Adrenal gland (tissue), 5 donors: ENCODE results near the gene SARNP.

Source experiments
- POLR2A ChIP-seq, 2 donors: fragments of 450-650 bp; IDR thresholded peaks; one replicate each; pipeline ENCODE4 v1.6.1; 2017; ENCODE audit warnings: antibody characterized with exemption in 2 of 2, mild to moderate bottlenecking in 2 of 2, moderate library complexity in 1 of 2
- TF ChIP-seq, protein P1 (sequence below), 6 experiments: fragments of 450-650 bp in 4 of 6; fragments of 200-600 bp in 2 of 6; sonication (generic) in 1 of 6; IDR thresholded peaks; 1 replicate in 5 of 6; 2 replicates in 1 of 6; pipeline versions ENCODE4 v1.5.1 to v1.8.0; 2016 to 2021; ENCODE audit warnings: antibody characterized with exemption in 6 of 6, mild to moderate bottlenecking in 2 of 6, moderate library complexity in 1 of 6
- donor health status: DM: no; HTN: no; CAD: no.

DNA sequence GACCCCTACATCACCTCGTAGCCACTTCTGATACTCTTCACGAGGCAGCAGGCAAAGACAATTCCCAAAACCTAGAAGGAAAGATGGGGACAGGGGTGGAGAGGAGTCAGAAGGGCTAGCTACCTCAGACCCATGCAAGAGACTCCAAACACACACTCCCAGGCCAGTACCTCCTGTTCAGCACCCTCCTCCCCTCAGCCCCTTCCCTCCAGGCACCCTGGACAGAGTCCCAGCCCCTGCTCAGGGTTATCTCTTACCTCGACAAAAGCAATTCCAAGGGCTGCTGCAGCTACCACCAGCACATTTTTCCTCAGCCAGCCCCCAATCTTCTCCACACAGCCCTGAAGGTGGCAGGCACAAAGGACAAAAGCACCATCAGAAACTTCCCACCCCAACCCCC lies 92.0 kb downstream of the SARNP start:
- TF ChIP-seq POLR2A (IDR thresholded peaks at IDR 0.05) = no peak
- TF ChIP-seq, protein P1, sequence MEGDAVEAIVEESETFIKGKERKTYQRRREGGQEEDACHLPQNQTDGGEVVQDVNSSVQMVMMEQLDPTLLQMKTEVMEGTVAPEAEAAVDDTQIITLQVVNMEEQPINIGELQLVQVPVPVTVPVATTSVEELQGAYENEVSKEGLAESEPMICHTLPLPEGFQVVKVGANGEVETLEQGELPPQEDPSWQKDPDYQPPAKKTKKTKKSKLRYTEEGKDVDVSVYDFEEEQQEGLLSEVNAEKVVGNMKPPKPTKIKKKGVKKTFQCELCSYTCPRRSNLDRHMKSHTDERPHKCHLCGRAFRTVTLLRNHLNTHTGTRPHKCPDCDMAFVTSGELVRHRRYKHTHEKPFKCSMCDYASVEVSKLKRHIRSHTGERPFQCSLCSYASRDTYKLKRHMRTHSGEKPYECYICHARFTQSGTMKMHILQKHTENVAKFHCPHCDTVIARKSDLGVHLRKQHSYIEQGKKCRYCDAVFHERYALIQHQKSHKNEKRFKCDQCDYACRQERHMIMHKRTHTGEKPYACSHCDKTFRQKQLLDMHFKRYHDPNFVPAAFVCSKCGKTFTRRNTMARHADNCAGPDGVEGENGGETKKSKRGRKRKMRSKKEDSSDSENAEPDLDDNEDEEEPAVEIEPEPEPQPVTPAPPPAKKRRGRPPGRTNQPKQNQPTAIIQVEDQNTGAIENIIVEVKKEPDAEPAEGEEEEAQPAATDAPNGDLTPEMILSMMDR (IDR thresholded peaks at IDR 0.05) = no peak
